HK-2 (cell line): ENCODE measurements around the gene MBD3L5.
"Not testable (repeated sequence)": the region's sequence is repeated elsewhere in the genome, so short reads cannot be mapped to it uniquely, and the experiment has no call there.

Experiments
- DNase-seq: peaks from one replicate; pipeline ENCODE4 v3.0.0-alpha.2; 2018; ENCODE audit not compliant: unreplicated experiment

Gene MBD3L5

DNA sequence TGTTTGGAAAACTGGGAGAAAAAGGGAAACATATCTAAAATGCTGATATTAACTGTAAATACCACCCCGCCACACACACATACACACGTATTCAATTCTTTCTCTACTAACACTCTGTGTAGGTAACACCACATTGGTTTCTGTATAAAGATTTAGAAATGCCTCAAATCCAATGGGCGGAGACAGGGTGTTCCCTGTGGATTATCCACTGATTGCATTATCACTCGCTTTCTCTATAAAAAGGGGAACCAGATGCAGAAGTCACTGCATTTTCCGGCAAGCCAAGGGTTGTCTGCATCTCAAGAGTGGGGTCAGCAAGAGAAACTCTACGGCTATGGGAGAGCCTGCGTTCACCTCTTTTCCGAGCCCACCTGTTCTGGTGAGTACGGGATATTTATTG, at the start of gene MBD3L5:
Gene MBD3L5 (plus strand): TSS at position 301 of the 400 bp plus-strand sequence. CDS start 34 bp downstream, at position 335.
- not testable (repeated sequence) for DNase-seq

DNA sequence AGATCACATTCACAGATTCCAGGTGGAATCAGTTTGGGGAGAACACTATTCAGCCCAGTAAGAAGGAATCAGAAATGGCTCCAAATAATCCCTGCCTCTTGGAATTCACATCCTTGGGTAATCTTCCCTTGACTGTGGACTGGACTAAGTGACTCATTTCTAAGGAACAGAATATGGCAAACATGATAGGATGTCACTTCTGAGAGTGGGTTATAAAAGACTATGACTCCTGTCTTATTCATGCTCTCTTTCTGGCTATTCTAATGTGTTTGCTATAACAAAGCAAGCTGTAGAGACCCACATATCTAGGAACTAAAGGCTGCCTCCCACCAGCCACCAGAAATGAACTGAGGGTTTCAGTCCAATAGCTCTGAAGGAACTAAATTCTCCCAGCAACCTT, 46.9 kb upstream of the MBD3L5 start:
- no peak for DNase-seq

DNA sequence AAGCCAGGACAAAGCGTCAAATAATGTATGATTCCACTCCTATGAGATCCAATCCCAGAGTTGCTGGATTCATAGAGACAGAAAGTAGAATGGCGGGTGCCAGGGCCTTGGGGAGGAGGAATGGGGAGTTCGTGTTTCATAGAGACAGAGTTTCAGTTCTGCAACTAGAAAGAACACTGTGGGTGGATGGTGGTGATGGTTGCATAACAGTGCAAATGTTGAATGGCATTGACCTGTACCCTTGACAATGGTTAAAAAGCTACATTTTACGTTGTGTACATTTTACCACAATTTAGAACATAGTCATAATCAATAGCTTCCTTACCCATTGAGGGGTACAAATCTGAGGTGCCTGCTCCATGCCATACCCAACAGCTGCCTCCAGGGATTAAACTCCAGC, 42.5 kb upstream of the MBD3L5 start:
- DNase-seq: no peak

DNA sequence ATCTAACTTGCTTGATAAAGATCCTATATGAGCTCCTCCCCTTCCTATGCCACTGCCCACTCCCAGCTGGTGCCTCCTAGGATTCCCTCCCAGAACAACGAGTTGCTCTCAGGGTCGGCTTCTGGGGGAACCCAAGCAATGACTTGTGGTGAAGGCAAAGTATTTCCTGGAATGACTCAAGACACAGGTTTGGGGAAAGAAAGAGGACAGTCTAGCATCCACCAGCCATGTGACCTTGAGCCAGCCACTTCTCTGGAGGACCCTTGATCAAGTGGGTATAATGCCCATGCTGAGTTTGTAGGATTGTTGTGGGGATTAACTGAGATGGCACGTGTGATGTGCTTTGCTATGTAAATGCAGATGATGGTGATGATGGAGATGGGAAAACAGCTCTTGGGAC, 42.1 kb upstream of the MBD3L5 start:
- DNase-seq: no peak

DNA sequence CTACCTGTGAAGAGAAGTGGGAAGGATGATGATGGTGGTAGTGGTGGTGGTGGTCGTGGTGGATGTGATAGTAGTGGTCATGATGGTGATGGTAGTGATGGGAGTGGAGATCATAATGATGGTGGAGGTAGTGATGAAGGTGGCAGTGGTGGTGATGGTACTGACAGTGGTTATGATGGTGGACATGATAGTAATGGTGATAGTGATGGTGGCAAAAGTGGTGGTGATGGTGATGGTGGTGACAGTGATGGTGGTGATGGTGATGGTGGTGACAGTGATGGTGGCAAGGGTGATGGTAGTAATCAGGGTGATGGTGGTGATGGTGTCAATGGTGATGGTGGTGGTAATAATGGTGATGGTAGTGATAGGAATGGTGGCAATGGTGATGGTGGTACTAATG, 35.3 kb upstream of the MBD3L5 start:
- DNase-seq: no peak

DNA sequence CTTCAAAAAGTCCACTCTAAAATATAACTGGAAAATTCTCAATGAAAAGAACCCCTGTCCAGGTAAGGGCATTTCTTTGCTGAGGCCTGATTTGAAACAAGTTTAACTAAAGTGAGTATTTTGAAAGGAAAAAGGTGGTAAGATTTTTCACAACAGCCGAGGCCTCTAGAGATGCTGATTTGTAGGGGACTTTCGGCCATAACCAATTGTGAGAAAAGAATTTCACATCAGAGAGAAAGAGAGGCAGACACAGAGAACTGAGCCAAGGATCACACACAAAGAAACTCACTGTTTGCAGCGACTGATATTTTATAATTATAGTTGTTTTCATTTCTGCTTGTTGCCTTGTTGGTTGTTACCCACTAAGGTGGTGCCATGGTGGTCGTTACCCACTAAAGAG, 33.6 kb upstream of the MBD3L5 start:
- DNase-seq: no peak

DNA sequence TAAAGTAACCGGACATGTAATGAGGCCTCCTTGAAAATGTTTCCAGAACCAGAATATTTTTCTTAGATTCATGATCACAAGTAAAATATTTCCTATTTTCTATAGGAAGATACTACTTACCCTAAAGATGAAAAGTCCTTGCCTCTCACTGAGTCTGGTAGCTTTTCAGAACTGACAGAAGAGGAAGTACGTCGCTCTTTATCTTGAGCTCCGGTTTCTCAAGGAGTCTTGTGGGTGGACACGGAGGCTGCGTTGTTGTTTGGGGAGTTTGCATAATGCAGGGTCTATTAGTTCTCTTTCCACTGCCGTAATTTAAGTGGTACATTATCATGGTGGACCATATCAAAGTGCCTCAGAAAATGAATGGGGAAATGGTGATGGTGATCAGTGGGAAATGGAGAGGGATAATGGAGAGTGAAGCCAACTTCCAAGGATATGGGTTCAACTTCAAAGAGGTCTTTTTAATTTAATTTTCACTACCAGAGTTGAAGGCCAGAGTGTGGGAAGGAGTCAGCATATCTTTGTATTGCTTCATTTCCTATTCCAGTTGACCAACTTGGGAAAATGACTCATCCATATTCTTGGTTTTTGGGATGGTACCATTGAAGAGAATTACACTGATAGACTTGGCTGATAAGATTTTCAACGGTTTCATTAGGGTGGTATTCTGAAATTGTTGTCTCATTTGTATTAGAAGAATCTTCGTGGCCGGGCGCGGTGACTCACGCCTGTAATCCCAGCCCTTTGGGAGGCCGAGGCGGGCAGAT, 32.5 kb upstream of the MBD3L5 start:
- DNase-seq: no peak

DNA sequence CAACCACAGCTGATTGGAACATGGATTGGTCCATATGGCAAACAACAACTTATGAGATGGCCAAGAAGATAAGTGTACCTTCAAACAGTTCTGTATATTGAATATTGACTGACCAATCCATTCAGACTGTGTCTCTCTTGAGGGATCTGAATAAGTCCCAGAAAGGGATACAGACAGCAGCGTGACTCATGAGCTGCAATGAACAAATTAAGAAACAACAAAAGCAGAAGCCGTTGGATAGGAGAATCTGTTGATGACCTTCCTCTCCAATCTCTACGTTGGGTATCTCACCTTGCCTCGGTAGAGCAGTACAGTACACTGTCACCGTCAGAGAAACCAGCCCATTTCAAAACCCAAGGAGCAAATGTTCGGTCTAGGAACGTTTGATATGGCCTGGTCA, 30.4 kb upstream of the MBD3L5 start:
- DNase-seq: no peak

DNA sequence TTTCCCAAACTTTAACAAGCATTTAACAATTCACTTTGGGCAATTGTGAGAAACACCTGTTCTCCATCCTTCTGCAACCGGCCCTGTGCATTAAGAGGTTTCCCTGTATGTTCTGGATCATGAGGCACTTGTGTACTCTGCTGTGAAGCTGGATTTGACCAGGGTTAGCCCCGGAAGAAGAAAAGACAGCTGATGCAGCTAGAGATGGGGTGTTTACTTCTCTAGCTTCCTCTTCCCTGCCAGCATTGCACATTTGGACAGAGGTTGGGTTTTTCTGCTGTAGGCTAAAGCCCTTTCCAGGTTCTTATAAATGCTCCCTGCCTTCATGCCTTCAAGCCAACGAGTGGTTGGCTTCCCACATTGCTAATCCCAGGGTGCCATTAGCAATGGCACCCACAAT, 30.0 kb upstream of the MBD3L5 start:
- DNase-seq: no peak

DNA sequence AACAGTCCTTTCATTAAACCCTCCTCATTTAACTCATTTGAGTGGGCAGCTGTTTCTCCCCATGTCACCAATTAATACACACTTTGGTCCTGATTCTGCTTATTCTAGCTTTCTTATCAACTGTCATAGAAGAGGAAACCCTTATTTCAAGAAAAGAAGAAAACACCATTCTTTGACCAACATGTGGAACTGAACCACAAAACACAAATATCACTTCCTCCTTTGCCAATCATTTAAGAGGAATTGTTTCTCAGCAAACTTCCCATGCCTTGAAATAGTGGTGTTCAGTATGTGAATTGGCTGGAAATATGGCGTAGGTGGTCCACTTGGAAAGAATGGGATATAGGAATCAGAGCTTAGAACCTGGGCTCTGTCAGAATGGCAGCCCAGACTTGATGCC, 29.6 kb upstream of the MBD3L5 start:
- no peak for DNase-seq

DNA sequence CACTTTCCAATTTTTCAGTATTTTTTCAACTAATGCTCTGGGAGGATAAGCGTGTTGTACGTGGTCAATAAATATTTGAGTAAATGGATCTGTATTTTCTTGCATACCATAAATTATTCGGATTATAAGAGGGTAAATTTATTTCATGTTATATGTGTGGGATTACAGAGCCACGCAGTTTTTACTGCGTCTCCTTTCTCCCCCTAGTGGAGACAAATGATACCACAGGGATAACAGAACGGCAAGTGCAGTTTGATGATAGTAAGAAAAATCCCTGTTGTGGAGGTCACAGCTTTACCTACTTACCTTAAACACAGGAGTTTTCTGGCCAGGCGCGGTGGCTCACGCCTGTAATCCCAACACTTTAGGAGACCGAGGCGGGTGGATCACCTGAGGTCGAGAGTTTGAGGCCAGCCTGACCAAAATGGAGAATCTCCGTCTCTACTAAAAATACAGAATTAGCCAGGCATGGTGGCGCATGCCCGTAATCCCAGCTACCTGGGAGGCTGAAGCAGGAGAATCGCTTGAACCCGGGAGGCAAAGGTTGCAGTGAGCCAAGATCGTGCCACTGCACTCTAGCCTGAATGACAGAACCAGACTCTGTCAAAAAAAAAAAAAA, 26.0 kb upstream of the MBD3L5 start:
- DNase-seq: peak; percentile 5

DNA sequence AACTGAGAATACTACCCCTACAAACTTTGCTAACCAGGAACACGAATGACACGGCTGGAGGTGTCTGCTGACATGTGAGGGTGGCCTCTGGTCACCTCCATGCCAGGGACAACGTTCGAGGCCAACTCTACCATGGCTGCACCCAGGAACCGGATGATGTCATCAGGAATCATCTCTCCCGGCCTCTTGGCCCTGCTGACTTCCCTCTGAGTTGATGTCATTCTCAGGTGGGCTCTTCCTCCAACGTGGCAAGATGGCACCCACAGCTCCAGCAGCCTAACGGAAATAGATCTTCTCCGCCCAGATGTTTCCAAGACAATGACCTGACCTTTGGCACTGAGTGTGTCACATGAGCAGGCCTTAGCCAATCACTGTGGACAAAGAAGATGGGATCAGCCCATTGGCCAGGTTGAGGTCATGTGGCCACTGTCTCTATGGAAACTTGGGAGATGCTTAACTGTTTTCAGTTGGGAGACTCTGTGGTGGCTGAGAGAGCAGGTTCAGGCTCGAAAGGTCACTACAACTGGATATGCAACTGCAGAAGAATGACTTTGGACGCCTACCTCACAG, 24.2 kb upstream of the MBD3L5 start:
- no peak for DNase-seq

DNA sequence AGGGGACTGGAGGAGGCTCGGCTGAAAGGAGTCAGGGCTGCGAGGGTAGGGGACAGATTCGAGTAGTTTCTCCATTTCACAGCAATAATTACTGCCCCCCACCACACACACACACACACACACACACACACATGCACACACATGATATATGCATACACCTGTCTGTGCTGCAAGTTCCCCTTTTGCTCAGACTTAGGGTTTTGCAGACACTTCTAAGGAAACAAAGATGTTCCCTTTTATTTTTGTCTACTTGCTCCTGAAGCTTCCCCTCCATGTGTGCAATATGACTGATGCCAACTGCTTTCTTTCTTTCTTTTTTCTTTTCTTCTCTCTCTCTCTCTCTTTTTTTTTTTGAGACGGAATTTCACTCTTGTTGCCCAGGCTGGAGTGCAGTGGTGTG, 22.5 kb upstream of the MBD3L5 start:
- no peak for DNase-seq

DNA sequence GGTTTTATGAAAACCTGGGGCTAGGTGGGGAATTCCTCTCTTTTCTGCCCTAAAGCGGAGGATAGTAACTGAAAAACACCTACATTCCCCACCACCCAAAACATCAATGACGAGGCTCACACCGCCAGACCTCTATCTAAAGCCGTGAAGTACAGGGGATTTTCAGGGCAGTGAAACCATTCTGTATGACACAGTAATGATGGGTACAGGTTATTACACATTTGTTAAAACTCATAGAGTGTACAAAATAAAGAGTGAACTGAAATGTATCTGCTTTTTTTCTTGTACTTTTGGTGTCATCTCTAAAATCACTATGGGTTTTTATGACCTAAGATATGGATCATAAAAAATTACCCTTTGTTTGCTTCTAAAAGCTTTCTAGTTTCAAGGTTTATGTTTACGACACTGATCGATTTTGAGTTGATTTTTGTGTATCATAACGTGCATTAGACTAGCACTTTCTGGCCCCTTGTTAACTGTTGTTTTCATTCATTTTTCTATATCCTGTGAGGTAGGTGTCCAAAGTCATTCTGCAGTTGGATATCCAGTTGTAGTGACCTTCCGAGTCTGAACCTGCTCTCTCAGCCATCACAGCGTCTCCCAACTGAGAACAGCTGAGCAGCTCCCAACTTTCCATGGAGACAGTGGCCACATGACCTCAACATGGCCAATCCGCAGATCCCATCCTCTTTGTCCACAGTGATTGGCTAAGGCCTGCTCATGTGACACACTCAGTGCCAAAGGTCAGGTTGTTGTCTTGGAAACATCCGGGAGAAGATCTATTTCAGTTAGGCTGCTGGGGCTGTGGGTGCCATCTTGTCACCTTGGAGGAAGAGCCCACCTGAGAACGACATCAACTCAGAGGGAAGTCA, 19.4 kb upstream of the MBD3L5 start:
- no peak for DNase-seq

DNA sequence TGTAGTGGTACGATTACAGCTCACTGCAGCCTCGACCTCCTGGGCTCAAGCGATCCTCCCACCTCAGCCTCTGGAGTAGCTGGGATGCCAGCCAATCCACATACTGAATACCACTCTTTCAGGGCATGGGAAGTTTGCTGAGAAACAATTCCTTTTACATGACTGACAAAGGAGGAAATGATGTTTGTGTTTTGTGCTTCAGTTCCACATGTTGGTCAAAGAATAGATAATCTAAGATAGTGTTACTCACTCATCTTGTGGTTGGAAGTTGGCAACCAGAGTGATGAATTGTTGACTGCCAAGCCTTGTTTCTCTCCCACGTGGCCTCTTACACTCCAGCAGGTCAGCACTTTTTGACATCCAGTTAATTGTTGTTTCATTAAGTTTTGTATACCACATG, 16.7 kb upstream of the MBD3L5 start:
- DNase-seq: peak; percentile 23

DNA sequence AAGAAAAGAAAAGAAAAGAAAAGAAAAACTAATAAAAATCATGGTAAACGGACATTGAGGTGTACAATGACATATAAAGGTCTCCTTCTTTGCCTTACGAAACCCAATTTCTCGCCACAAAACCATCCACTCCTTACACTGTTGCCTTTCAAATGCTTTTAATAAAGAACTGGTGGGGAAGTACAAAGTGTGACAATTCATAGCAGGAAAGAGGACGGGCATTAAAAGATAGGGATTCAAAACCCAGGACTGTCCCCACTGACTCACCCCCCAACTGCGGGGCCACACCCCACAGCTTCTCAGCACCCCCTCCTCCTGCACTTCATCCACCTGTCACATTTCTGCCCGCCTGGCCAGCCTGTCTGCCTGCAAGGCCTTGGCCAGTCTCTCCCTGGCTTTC, 11.6 kb upstream of the MBD3L5 start:
- no peak for DNase-seq

DNA sequence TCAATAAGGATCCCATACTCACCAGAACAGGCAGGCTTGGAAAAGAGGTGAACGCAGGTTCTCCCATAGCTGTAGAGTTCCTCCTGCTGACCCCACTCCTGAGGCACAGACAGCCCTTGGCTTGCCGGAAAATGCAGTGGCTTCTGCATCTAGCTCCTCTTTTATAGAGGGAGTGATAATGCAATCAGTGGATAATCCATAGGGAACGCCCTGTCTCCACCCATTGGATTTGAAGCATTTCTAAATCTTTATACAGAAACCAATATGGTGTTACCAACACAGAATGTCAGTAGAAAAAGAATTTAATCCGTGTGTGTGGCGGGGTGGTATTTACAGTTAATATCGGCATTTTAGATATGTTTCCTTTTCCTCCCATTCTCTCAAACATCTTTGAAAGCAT, 9.0 kb upstream of the MBD3L5 start, which contains the start of gene MBD3L2B:
Gene MBD3L2B (minus strand): TSS at position 101 of the 400 bp plus-strand sequence. CDS start 34 bp downstream, at position 67.
- DNase-seq: not testable (repeated sequence)

DNA sequence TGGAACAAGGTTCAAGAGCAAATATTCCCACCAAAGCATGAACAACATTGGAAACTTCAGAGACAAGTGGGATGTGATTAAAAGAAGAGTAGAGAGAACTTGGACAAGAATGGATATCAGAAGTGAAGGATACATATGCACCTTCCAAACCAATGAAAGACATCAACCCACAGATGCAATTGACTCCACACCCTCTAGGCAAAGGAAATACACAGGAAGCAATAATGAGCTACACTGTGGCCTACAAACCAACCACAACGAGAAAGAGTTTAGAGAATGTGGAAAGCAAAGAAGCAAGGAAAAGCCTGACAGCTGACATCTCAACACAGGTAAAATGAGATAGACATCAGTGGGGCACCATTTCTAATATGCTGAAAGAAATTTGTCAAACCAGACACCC, 1.6 kb upstream of the MBD3L5 start:
- DNase-seq: not testable (repeated sequence)

DNA sequence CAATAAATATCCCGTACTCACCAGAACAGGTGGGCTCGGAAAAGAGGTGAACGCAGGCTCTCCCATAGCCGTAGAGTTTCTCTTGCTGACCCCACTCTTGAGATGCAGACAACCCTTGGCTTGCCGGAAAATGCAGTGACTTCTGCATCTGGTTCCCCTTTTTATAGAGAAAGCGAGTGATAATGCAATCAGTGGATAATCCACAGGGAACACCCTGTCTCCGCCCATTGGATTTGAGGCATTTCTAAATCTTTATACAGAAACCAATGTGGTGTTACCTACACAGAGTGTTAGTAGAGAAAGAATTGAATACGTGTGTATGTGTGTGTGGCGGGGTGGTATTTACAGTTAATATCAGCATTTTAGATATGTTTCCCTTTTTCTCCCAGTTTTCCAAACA, 9.7 kb downstream of the MBD3L5 start, which contains the start of gene MBD3L4:
Gene MBD3L4 (minus strand): TSS at position 101 of the 400 bp plus-strand sequence. CDS start 35 bp downstream, at position 66.
- not testable (repeated sequence) for DNase-seq

DNA sequence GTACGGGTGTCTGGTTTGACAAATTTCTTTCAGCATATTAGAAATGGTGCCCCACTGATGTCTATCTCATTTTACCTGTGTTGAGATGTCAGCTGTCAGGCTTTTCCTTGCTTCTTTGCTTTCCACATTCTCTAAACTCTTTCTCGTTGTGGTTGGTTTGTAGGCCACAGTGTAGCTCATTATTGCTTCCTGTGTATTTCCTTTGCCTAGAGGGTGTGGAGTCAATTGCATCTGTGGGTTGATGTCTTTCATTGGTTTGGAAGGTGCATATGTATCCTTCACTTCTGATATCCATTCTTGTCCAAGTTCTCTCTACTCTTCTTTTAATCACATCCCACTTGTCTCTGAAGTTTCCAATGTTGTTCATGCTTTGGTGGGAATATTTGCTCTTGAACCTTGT, 11.2 kb downstream of the MBD3L5 start:
- not testable (repeated sequence) for DNase-seq

DNA sequence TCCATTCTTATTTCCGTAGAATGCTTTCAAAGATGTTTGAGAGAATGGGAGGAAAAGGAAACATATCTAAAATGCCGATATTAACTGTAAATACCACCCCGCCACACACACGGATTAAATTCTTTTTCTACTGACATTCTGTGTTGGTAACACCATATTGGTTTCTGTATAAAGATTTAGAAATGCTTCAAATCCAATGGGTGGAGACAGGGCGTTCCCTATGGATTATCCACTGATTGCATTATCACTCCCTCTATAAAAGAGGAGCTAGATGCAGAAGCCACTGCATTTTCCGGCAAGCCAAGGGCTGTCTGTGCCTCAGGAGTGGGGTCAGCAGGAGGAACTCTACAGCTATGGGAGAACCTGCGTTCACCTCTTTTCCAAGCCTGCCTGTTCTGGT, 18.6 kb downstream of the MBD3L5 start, which contains the start of gene MBD3L2:
Gene MBD3L2 (plus strand): TSS at position 301 of the 400 bp plus-strand sequence. CDS start 53 bp downstream, at position 354.
- not testable (repeated sequence) for DNase-seq

DNA sequence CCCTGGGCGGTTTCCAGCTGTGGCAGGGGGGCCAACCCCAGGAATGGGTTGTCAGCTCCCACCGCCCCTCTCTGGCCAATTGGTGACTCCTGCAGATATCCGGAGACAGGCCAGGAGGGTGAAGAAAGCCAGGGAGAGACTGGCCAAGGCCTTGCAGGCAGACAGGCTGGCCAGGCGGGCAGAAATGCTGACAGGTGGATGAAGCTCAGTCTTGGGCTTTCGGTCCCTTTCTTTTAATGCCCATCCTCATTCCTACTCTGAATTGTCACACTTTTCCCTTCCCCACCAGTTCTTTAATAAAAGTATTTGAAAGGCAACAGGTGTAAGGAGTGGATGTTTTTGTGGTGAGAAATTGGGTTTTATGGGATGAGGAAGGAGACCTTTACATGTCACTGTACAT, 21.0 kb downstream of the MBD3L5 start:
- not testable (repeated sequence) for DNase-seq
